ENCODE results near the gene FAM131A.

GRCh38 chr3:184377374-184377773 lies 40.0 kb downstream of the FAM131A start:
- TF ChIP-seq, protein P1, sequence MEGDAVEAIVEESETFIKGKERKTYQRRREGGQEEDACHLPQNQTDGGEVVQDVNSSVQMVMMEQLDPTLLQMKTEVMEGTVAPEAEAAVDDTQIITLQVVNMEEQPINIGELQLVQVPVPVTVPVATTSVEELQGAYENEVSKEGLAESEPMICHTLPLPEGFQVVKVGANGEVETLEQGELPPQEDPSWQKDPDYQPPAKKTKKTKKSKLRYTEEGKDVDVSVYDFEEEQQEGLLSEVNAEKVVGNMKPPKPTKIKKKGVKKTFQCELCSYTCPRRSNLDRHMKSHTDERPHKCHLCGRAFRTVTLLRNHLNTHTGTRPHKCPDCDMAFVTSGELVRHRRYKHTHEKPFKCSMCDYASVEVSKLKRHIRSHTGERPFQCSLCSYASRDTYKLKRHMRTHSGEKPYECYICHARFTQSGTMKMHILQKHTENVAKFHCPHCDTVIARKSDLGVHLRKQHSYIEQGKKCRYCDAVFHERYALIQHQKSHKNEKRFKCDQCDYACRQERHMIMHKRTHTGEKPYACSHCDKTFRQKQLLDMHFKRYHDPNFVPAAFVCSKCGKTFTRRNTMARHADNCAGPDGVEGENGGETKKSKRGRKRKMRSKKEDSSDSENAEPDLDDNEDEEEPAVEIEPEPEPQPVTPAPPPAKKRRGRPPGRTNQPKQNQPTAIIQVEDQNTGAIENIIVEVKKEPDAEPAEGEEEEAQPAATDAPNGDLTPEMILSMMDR (IDR thresholded peaks at IDR 0.05; ENCODE audit: insufficient read depth, low read length): no peak
- TF ChIP-seq GABPA (IDR thresholded peaks at IDR 0.05; ENCODE audit: low read depth) (no peak), REST (IDR thresholded peaks at IDR 0.05; ENCODE audit: insufficient replicate concordance, low read depth) (no peak)

Measured in HL-60 (cell line).